Endothelial cell of umbilical vein (primary cell): Measurements from ENCODE around the gene PLPP7. TPM values are rescaled to one million over a fixed set of nuclear protein-coding genes. Genes with fewer than 3 reads are reported as not detected.

Source experiments
- BruUV-seq: library from RNA; stranded (reverse); fragments of 400-500 nt; replicated peaks from 2 replicates; lab custom pipeline; 2021; lab: Mats Ljungman, UMichigan
- CTCF ChIA-PET: fragments of 300-600, 350-600 bp; sonication (Branson Sonifier 250); formaldehyde crosslinking; loops from one replicate; lab custom pipeline; 2021; ENCODE audit warnings: antibody characterized with exemption, inconsistent platforms; lab: Charles Lee
- POLR2A ChIA-PET: fragments of 300-600, 350-600 bp; sonication (Branson Sonifier 250); formaldehyde crosslinking; loops from one replicate; lab custom pipeline; 2021; ENCODE audit warnings: antibody characterized with exemption, inconsistent platforms; lab: Charles Lee
- DNase-seq: peaks from one replicate; pipeline ENCODE4 v3.0.0-alpha.2; 2011; ENCODE audit warnings: low read depth, low spot score
- FAIRE-seq: peaks from 2 replicates; lab custom pipeline; 2011; peaks lifted over from hg19 to GRCh38; lab: Jason Lieb, UNC
- H2AFZ ChIP-seq: 2 replicates; pipeline ENCODE4 v1.6.0; 2012; ENCODE audit warnings: low read depth, low read length, control low read depth, inconsistent platforms
- H3K27ac ChIP-seq: 2 replicates; pipeline ENCODE4 v1.5.1; 2011; ENCODE audit warnings: low read depth, mild to moderate bottlenecking, control low read depth, low read length, moderate library complexity; ENCODE audit not compliant: insufficient read depth
- H3K27me3 ChIP-seq, 2 experiments: 2 replicates each; pipeline versions ENCODE4 v1.6.0 to v1.6.1; 2011; ENCODE audit warnings: low read length in 2 of 2, mixed read lengths in 1 of 2; ENCODE audit not compliant: control insufficient read depth in 2 of 2, insufficient read depth in 2 of 2
- H3K36me3 ChIP-seq, 2 experiments: 2 replicates in 1 of 2; 3 replicates in 1 of 2; pipeline ENCODE4 v1.5.1; 2011; ENCODE audit warnings: low read length in 2 of 2, mild to moderate bottlenecking in 1 of 2, moderate library complexity in 1 of 2; ENCODE audit not compliant: control insufficient read depth in 2 of 2, insufficient read depth in 2 of 2; ENCODE audit errors: extremely low read depth in 1 of 2
- H3K4me1 ChIP-seq: 3 replicates; pipeline ENCODE4 v1.5.1; 2011; ENCODE audit warnings: mild to moderate bottlenecking, low read length; ENCODE audit not compliant: control insufficient read depth, insufficient read depth; ENCODE audit errors: extremely low read depth
- H3K4me2 ChIP-seq: 2 replicates; pipeline ENCODE4 v1.6.1; 2011; ENCODE audit warnings: low read length, control low read depth, mixed read lengths; ENCODE audit not compliant: insufficient read depth
- H3K4me3 ChIP-seq, 3 experiments: fragments of 200-600 bp in 1 of 3; sonication (generic), shearing (Covaris generic) in 1 of 3; replicated peaks in 1 of 3; 2 replicates each; pipeline ENCODE4 v1.5.1; 2011 to 2016; ENCODE audit warnings: control low read depth in 3 of 3, low read length in 3 of 3, mild to moderate bottlenecking in 2 of 3, inconsistent platforms in 1 of 3, low read depth in 1 of 3, moderate library complexity in 1 of 3; ENCODE audit not compliant: insufficient read depth in 1 of 3
- H3K79me2 ChIP-seq: 2 replicates; pipeline ENCODE4 v1.6.0; 2012; ENCODE audit warnings: low read length, inconsistent platforms; ENCODE audit not compliant: control insufficient read depth, insufficient read depth
- H3K9ac ChIP-seq: replicated peaks from 2 replicates; pipeline ENCODE3; 2011; ENCODE audit warnings: low read length, control low read depth; ENCODE audit not compliant: insufficient read depth; ENCODE audit errors: extremely low read depth
- H3K9me1 ChIP-seq: replicated peaks from 3 replicates; pipeline ENCODE4 v1.6.0; 2011; ENCODE audit warnings: mild to moderate bottlenecking, low read length; ENCODE audit not compliant: control insufficient read depth, insufficient read depth; ENCODE audit errors: extremely low read depth
- H3K9me3 ChIP-seq: replicated peaks from 2 replicates; pipeline ENCODE4 v1.5.1; 2012; ENCODE audit warnings: low read length, inconsistent platforms; ENCODE audit not compliant: control insufficient read depth, insufficient read depth
- H4K20me1 ChIP-seq: replicated peaks from 2 replicates; pipeline ENCODE3; 2011; ENCODE audit warnings: mild to moderate bottlenecking, low read length; ENCODE audit not compliant: control insufficient read depth, insufficient read depth; ENCODE audit errors: extremely low read depth
- EZH2 ChIP-seq: IDR thresholded peaks from 2 replicates; pipeline ENCODE4 v1.6.1; 2012; ENCODE audit warnings: borderline replicate concordance, low read depth, mild to moderate bottlenecking, moderate library complexity, low read length, inconsistent platforms; ENCODE audit not compliant: severe bottlenecking
- FOS ChIP-seq: IDR thresholded peaks from 2 replicates; pipeline ENCODE4 v1.6.1; 2011; ENCODE audit warnings: mild to moderate bottlenecking, low read length, moderate library complexity, borderline replicate concordance; ENCODE audit not compliant: insufficient read depth
- GATA2 ChIP-seq: IDR thresholded peaks from 2 replicates; pipeline ENCODE4 v1.7.0; 2011; ENCODE audit warnings: low read depth, mild to moderate bottlenecking, moderate library complexity, mixed read lengths, low read length; ENCODE audit not compliant: insufficient read length, insufficient read depth
- JUN ChIP-seq: IDR thresholded peaks from 2 replicates; pipeline ENCODE4 v1.6.1; 2011; ENCODE audit warnings: borderline replicate concordance, low read depth; ENCODE audit not compliant: insufficient read length, insufficient read depth
- MAX ChIP-seq: IDR thresholded peaks from 2 replicates; pipeline ENCODE4 v1.6.1; 2011; ENCODE audit not compliant: insufficient read depth, insufficient read length
- MYC ChIP-seq: IDR thresholded peaks from one replicate; pipeline ENCODE4 v1.6.1; 2011; ENCODE audit warnings: mild to moderate bottlenecking, low read depth, low read length
- POLR2A ChIP-seq: IDR thresholded peaks from 2 replicates; pipeline ENCODE4 v1.6.1; 2012; ENCODE audit warnings: low read depth, mild to moderate bottlenecking, control low read depth, low read length
- POLR2AphosphoS5 ChIP-seq: IDR thresholded peaks from 2 replicates; pipeline ENCODE4 v1.6.1; 2012; ENCODE audit warnings: low read depth, mild to moderate bottlenecking, control low read depth, low read length, moderate library complexity; ENCODE audit not compliant: insufficient read depth
- dilution Hi-C: fragments of 300-500 bp; cut with MboI; formaldehyde crosslinking; loops from one replicate; pipeline ENCODE4 v1.15.0; 2019; ENCODE audit warnings: low sequenced_read_pairs; ENCODE audit not compliant: extremely low pct_ligation_motif_present
- intact Hi-C: fragments of 100-400 bp; cut with micrococcal nuclease; formaldehyde crosslinking; loops from one replicate; pipeline ENCODE4 v1.10.0; 2022
- polyA plus RNA-seq, 4 experiments: library from polyadenylated mRNA; depleted of rRNA in 3 of 4; stranded (reverse) in 3 of 4; unstranded in 1 of 4; fragments of >200 nt; gene quantifications; 2 replicates each; pipeline versions ENCODE4 v1.2.1 to v1.2.3, GENCODE V29; 2011 to 2012; ENCODE audit warnings: missing spikeins in 1 of 4
- total RNA-seq: library from RNA; stranded (reverse); gene quantifications from 2 replicates; pipeline ENCODE4 v1.2.3, GENCODE V29; 2021
- TF ChIP-seq, protein P1 (sequence below), 2 donors: IDR thresholded peaks; 1 replicate in 1 of 2; 2 replicates in 1 of 2; pipeline ENCODE4 v1.5.1; 2011; ENCODE audit warnings: low read length in 2 of 2, mild to moderate bottlenecking in 2 of 2, moderate library complexity in 2 of 2, control low read depth in 1 of 2, inconsistent platforms in 1 of 2, low read depth in 1 of 2; ENCODE audit not compliant: insufficient read depth in 1 of 2; ENCODE audit errors: extremely low read depth in 1 of 2

Gene PLPP7
- total and polyA plus RNA-seq, 2 donors (not counting 3 experiments of a cell fraction or from before 2014, with no cell fraction given): 2.1 to 2.7 TPM

DNA sequence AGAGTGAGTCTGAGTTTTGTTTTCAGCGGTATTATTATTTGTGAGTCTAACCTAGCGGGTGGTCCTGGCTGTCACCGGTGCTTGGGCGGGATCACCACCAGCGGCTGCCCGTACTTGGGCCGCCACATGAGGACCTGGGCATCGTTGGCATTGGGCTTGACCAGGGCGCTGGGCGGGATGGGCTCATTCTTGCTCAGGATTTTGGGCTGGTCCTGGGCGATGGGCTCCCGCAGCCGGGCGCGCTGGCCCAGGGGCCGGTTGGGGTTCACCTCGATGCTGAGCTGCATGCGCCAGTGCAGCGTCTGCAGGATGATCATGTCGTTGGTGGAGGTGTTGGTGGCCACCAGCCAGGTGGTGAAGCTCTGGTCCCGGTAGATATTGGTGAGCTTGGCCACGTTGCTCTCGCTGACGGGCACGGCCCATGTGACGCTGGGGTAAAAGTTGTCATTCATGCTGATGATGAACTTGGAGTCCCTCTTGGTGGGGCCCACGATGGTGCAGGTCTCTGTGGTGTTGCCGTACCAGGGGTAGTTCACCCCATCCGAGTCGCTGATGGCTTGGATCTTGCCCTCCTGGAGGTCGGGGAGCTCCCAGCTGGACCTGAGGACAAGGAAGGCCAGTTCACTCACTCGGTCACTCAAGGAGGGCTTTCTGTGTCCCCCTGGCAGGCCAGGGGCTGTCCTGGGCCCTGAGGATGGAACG lies 28.6 kb upstream of the PLPP7 start:
- ChIA-PET CTCF (interaction anchor here (1.1 kb wide), 1 partner anchor 76 kb away, joined by 5 read pairs; no protein-coding TSS in a partner anchor), POLR2A (no interaction called here)
- intact Hi-C loops (no loop called here), dilution Hi-C loops (no loop called here)
- Histone ChIP-seq H3K9me3 (no peaks in the 10 kb centered on the region), H3K27ac (no peak overlapping the region), H3K4me1 (peaks cover 7% of the 10 kb centered on the region), H3K9me1 (no peaks in the 10 kb centered on the region), H3K4me3 (no peak overlapping the region), H3K4me2 (no peak overlapping the region), H2AFZ (no peak overlapping the region), H4K20me1 (no peaks in the 10 kb centered on the region), H3K27me3 (no peaks in the 10 kb centered on the region), H3K9ac (no peak overlapping the region), H3K79me2 (no peaks in the 10 kb centered on the region), H3K36me3 (peaks cover 0 to 43% of the 10 kb centered on the region in 2 experiments)
- no peak for FAIRE-seq
- TSS peak; percentile 25 for BruUV-seq
- TF ChIP-seq POLR2A (no peak), POLR2AphosphoS5 (no peak), FOS (no peak), GATA2 (no peak), MYC (no peak), JUN (no peak), MAX (no peak), EZH2 (no peak)
- TF ChIP-seq, protein P1, sequence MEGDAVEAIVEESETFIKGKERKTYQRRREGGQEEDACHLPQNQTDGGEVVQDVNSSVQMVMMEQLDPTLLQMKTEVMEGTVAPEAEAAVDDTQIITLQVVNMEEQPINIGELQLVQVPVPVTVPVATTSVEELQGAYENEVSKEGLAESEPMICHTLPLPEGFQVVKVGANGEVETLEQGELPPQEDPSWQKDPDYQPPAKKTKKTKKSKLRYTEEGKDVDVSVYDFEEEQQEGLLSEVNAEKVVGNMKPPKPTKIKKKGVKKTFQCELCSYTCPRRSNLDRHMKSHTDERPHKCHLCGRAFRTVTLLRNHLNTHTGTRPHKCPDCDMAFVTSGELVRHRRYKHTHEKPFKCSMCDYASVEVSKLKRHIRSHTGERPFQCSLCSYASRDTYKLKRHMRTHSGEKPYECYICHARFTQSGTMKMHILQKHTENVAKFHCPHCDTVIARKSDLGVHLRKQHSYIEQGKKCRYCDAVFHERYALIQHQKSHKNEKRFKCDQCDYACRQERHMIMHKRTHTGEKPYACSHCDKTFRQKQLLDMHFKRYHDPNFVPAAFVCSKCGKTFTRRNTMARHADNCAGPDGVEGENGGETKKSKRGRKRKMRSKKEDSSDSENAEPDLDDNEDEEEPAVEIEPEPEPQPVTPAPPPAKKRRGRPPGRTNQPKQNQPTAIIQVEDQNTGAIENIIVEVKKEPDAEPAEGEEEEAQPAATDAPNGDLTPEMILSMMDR (IDR thresholded peaks at IDR 0.05; ENCODE audit: extremely low read depth in 1 of 2, insufficient read depth in 1 of 2, low read depth in 1 of 2, low read length in 2 of 2): no peak
- no peak for DNase-seq
